GM18517 (cell line): ENCODE data around the gene TEDDM1.
A peak's percentile ranks its signal among the peaks of the same experiment; 100 is the strongest.
"Not testable (repeated sequence)": the region's sequence is repeated elsewhere in the genome, so short reads cannot be mapped to it uniquely, and the experiment has no call there.

ENCODE experiments used
- ATAC-seq: cut with Tn5 transposase; IDR thresholded peaks from one replicate; pipeline ENCODE4 v1.9.1; 2021; ENCODE audit warnings: mild to moderate bottlenecking, moderate library complexity; ENCODE audit not compliant: unreplicated experiment

Gene TEDDM1, protein sequence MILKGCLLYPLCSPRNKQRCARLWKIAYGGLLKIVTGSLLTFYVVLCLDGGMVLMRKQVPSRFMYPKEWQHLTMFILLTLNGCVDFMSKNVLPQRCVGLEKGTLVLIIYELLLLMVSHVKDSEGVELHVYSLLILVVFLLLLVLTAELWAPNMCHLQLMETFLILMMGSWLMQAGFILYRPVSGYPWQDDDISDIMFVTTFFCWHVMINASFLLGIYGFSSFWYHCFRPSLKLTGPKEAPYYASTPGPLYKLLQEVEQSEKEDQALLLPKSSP

DNA sequence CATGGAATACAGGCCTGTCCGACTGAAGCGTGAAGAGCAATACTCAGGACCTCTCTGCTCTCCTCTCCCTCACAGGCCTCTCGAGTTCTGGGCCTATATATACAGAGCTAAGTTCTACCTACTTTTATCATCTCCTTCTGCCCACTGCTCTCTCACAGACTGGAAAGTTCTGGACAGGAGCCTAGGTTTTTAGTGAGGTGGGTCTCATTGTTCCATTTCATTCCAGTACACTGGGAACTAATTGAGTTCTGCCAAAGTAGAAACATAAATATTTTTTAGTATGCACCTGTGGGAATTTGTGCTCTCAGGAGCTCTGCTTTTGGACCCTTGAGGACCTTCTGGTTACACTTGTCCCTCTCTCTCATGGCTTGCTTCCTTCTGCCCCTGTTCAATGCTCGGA, at the start of gene TEDDM1:
Gene TEDDM1 (minus strand): TSS at position 101 of the 400 bp plus-strand sequence. CDS start 182 bp downstream, outside the sequence.
- no peak for ATAC-seq

DNA sequence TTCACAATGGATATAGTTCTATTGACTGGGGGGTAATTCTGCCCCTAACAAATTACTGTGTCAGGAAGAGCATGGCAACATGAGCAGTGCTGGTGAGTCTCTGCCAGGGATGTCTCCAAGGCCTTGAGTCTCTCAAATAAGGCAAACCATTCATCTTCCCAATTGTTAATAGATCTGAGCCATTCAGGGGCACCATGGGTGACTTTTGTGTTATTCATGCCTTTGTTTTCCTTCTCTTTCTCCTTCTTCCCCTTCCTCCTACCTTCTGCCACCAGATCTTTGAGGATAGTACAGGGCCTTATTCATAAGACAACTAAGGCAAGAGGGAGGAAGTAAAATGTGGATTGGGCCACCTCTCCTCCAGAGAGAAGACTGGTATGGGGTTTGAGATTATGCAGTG, 49.6 kb upstream of the TEDDM1 start, which contains the start of gene RGSL1:
Gene RGSL1 (plus strand): TSS at position 60 of the 400 bp plus-strand sequence. CDS start 20 bp downstream, at position 80.
- no peak for ATAC-seq

DNA sequence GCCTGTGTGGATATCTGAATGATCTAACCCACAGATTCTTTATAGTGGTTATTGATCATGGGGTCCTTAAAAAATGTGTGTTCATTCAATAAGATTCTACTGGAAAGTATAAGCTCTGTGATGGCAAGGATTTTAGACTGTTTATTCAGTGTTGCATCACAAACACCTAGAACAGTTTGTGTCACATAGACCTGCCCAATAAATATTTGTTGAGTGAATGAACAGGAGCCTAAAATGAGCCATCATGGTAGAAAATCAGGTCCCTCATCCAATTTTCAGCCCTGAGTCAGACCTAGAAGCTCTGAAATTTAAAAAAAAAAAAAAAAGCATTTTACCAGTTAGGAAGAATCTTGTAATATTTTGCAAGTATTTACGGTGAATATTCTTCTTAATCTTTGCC, 47.2 kb upstream of the TEDDM1 start:
- no peak for ATAC-seq

GRCh38 chr1:182447124-182447523, 46.7 kb upstream of the TEDDM1 start:
- ATAC-seq = not testable (repeated sequence)

GRCh38 chr1:182446033-182446669, 45.7 kb upstream of the TEDDM1 start:
- ATAC-seq = no peak

DNA sequence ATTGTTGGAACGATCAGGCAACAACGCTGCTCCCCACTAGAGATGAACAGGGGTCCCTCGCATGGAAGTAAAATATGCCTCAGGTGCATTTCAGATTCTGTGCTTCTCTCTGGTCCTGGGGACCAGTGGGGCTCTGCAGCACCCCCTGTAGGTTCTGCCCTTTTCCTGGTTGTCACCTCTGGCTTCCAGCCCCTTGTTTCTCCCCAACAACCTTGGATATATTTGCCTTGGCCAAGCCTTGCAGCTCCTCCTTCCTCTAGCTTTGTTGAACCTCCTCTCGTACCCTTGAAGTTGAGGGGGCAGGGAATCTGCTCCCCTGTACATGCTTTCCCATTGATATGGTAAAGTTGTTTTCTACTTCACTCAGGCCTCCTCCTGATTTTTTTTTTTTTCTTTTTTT, 44.0 kb upstream of the TEDDM1 start:
- no peak for ATAC-seq

DNA sequence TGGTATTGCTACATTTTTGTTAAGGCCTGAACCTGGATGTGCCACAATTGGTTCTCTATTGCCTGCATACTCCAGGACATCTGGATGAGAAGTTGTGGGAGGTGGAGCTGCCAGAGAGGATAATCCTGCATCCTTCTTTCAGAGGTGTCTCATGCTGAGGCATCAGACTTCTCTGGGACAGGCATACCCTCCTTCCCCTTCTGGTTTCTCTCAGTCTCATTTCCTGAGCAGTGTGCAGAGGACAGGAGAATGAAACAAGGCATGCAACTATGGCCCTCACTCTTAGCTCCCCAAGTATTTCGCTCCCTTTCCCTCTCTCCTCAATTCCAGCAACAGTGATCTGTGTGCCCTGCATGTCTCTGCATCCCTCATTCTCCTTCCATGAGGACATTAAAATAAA, 41.9 kb upstream of the TEDDM1 start:
- no peak for ATAC-seq

DNA sequence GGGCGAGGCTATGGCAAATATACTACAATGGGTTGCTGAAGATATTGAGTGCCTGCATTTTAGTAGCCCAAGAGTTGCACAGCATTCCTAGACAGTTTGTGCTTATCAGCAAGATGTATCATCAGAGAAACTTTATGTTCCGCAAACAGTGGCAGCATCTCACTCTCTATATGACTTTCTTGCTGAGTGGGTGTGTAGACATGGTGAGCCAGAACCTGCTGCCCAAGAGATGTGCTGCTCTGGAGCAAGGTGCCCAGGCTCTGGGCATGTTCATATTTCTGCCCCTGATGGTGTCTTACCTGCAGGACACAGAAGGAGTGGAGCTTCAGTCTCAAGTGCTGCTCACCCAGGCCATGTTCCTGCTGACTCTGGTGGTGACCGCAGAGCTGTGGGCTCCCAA, 41.3 kb upstream of the TEDDM1 start:
- no peak for ATAC-seq

GRCh38 chr1:182438326-182438725, 37.9 kb upstream of the TEDDM1 start:
- no peak for ATAC-seq

GRCh38 chr1:182433580-182433979, 33.1 kb upstream of the TEDDM1 start:
- no peak for ATAC-seq

GRCh38 chr1:182431278-182431677, 30.8 kb upstream of the TEDDM1 start:
- ATAC-seq = no peak

DNA sequence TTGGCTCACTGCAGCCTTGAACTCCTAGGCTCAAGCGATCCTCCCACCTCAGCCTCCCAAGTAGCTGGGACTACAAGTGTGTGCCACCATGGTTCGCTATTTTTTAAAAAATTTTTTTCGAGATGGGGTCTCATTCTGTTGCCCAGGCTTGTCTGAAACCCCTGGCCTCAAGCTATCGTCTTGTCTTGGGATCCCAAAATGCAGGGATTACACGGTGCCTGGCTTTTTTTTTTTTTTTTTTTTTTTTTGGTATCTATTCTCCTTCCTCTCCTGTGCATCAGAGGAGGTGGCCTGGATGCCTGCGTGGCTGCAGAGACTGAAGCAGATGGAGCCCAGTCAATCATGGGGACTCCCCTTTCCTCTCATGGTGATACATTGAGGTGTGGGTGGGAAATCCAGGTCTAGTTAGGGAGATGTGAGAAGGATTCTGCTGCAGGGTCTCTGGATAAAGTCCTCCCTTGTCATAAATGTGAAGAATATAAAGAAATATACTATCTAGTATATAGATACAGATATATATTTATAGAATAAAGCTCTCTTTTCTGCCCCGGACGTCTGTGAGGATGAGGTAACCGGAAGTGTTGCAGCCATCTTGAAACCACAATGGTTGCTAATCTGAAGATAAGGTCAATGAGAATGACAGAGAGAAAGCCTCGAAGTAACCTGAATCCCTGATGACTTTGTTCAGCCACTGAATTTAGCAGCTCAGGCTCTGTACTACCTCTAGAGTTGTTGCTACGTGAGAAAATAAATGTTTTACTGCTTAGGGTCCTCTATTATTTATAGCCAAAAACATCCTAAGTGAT, 30.0 kb upstream of the TEDDM1 start:
- no peak for ATAC-seq

DNA sequence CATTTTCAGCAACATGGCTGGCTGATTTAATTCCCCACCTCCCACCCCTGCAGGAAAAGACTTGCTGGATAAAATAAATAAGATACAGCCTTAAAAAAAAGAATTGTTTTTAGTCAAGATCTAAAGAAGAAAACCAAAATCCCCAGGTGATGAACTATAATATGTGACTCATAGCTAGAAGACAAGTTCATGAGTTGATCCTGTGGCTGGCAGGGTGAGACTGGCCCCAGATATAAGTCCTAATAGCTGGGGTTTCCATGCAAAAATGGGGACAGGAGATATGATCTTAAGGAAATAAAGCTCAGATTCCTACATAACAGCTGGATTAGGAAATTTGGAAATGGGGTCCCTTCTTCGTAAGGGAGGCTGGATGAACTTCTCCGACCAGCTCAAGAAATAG, 27.6 kb upstream of the TEDDM1 start:
- ATAC-seq = no peak

- ATAC-seq = peak; percentile 79
Measured at GRCh38 chr1:182426442-182427430, 26.3 kb upstream of the TEDDM1 start.

DNA sequence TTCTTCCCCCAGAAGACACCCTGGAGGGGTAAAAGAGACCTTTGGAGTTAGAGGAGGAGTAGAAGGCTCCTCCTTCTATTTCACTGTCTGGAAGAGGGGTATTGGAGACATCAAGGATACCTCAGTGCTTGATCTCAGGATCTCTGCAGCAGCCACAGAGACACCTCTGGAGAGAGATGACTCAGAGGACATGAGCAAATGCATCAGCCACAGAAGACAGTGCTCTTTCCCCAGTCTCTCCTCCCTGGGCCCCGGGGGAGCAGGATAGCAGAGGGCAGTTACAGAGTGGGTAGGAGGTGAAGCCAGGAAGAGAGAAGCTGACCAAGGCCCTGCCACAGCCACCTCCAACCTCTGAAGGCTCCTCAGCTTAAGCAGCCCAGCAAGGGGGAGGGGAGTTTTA, 15.3 kb upstream of the TEDDM1 start:
- ATAC-seq = no peak

DNA sequence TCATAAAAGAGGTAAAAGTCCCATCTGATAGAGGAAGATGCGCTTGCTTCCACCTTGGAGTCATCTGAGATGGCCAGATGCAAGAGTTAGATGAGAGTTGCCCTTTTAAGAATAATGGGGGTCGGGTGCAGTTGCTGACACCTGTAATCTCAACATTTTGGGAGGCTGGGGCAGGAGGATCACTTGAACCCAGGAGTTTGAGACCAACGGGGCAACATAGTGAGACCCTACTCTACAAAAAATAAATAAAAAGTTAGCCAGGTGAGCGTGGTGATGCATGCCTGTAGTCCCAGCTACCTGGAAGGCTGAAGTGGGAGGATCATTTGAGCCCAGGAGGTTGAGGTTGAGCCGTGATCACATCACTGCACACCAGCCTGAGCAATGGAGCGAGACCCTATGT, 13.5 kb upstream of the TEDDM1 start:
- ATAC-seq = no peak

DNA sequence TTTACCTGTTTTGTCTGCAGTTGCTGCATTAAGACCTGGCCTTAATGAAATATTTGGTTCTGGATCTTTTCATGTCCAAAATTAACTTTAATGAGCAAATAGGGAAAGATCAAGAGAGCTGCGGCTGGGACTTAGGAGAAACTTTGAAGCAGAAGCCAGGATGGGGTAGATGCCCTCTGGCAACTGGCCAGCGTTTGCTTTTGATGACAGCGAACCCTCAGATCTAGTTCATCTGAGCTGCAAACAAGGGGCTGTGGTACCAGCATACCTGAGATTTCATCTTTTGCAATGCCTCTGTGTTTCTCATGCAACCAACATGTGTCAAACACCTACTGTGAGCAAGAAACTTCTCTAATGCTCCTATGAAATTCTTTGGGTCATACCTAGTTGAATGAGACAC, 13.0 kb upstream of the TEDDM1 start:
- ATAC-seq = no peak

GRCh38 chr1:182410620-182411273, 10.3 kb upstream of the TEDDM1 start:
- ATAC-seq = no peak

GRCh38 chr1:182410138-182410537, 9.7 kb upstream of the TEDDM1 start:
- ATAC-seq = no peak

- ATAC-seq = no peak
Measured at GRCh38 chr1:182408435-182409075, 8.1 kb upstream of the TEDDM1 start.
